Measurements from ENCODE around the gene IQGAP2.

Gene IQGAP2

DNA sequence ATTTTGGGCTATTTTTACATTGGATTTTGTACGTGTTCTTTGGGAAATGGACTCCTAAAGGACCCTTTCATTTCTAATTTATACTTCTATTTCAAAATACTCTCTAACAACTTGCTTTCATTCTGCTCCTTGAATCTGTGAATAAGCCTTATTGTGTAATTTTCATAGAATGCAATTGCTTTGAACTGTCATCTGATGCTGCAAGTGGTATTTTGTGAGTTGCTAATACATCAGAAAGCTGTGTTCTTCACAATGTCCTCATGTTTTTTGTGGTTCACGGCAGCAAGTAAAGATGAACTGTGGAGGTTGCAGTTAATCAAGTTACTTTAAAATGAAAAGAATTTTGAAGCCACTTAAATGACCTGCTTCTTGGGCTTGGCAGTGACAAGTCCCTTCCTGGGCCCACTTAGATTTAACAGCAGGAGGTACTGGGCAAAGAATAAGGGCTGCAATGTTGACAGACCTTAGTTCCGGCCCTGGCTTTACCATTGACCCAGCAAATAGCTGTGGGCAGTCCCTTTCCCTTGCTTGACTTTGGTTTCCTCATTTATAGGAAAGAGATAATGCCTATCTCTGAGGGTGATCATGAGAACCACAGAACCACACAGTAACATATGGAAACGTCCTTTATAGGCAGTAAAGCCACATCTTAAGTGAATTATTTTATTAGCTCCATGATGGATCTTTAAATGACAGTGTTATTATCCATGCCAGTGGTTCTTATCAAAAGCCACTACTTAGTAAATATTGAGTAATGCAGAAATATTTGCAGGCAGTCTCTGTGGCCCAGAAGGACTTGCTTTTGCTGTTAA lies 54.8 kb downstream of the IQGAP2 start:
- no peak overlapping the region for H3K4me3 ChIP-seq (ENCODE audit: low read depth, low read length)
- in situ Hi-C loops (cut with HindIII; ENCODE audit: low pct_ligation_motif_present, low sequenced_read_pairs), result no loop called here
- H3K27me3 ChIP-seq (replicated peaks), result no peaks in the 10 kb centered on the region
- TF ChIP-seq, protein P1, sequence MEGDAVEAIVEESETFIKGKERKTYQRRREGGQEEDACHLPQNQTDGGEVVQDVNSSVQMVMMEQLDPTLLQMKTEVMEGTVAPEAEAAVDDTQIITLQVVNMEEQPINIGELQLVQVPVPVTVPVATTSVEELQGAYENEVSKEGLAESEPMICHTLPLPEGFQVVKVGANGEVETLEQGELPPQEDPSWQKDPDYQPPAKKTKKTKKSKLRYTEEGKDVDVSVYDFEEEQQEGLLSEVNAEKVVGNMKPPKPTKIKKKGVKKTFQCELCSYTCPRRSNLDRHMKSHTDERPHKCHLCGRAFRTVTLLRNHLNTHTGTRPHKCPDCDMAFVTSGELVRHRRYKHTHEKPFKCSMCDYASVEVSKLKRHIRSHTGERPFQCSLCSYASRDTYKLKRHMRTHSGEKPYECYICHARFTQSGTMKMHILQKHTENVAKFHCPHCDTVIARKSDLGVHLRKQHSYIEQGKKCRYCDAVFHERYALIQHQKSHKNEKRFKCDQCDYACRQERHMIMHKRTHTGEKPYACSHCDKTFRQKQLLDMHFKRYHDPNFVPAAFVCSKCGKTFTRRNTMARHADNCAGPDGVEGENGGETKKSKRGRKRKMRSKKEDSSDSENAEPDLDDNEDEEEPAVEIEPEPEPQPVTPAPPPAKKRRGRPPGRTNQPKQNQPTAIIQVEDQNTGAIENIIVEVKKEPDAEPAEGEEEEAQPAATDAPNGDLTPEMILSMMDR (IDR thresholded peaks at IDR 0.05; ENCODE audit: low read depth, low read length, missing control alignments), result no peak
- H3K36me3 ChIP-seq (replicated peaks), result no peaks in the 10 kb centered on the region
- no peak overlapping the region for H3K27ac ChIP-seq
- no peak for DNase-seq

DNA sequence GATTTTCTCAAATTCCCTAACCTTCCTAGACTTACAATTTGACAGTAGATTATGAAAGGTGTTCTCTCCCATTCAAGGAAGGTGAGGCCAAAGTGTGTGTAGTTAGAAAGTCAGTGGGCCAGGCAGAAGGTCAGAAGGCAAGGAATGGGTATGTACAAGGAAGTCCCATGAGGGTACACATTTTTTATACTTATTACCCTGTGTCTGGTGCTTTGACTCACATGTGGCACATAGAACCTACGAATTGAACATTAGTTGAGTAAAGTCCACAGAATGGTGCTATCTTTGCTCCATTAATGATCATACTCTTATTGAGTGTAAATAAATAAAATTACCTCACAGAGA lies 55.4 kb downstream of the IQGAP2 start:
- in situ Hi-C loops (cut with HindIII; ENCODE audit: low pct_ligation_motif_present, low sequenced_read_pairs), result no loop called here
- TF ChIP-seq, protein P1 (IDR thresholded peaks at IDR 0.05; ENCODE audit: low read depth, low read length, missing control alignments), result no peak
- H3K4me3 ChIP-seq (ENCODE audit: low read depth, low read length), result no peak overlapping the region
- DNase-seq, result no peak
- no peaks in the 10 kb centered on the region for H3K36me3 ChIP-seq (replicated peaks)
- no peaks in the 10 kb centered on the region for H3K27me3 ChIP-seq (replicated peaks)
- no peak overlapping the region for H3K27ac ChIP-seq

DNA sequence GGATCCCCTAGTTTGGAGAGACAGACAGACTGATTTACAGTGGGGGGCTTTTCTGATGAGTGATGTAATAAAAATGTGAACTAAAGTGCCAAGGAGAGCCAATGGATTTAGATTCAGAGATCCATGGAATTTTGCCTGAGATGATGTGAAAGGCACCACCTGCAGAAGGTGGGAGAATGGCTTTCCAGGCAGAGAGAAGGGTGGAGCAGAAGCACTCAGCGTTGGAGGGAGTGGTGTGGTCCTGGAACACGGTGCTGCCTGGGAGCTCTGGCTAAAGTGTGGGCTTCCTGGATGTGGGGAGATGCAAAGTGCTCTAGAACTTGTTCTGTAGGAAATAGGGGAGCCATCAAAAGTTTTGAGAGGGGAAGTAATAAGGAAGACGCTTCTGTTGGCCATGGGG lies 57.0 kb downstream of the IQGAP2 start:
- H3K36me3 ChIP-seq (replicated peaks), result no peaks in the 10 kb centered on the region
- in situ Hi-C loops (cut with HindIII; ENCODE audit: low pct_ligation_motif_present, low sequenced_read_pairs), result no loop called here
- H3K27ac ChIP-seq, result no peak overlapping the region
- no peak for DNase-seq
- H3K4me3 ChIP-seq (ENCODE audit: low read depth, low read length), result no peak overlapping the region
- TF ChIP-seq, protein P1 (IDR thresholded peaks at IDR 0.05; ENCODE audit: low read depth, low read length, missing control alignments), result no peak
- no peaks in the 10 kb centered on the region for H3K27me3 ChIP-seq (replicated peaks)

DNA sequence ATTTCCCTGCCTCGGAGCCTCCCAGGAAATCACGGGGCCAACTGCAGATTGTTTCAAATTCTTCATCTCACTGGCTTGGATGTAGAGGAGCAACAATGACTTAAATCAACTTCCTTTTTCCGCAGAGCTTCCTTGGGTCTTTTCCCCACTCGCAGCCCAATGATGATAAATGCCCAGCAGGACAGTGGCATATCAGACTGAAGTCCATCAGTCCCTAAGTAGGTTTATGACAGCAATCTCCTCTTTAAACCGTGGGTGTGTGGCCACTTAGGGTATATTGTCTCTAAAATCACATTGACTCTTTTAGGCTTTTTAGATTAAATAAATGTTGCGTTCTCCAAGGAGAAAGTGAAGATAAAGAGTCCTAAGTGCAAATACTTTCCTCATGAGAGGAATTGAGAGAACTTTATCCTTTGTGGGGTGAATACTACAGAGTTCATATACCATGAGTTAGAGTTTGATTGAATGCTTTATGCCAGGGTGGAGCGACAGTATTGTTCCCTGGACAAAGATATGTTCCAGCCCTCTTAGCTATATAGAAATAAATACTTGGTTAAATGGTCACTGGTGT lies 59.1 kb downstream of the IQGAP2 start:
- Histone ChIP-seq H3K27me3 (replicated peaks) (no peaks in the 10 kb centered on the region), H3K4me3 (ENCODE audit: low read depth, low read length) (no peak overlapping the region), H3K27ac (no peak overlapping the region), H3K36me3 (replicated peaks) (no peaks in the 10 kb centered on the region)
- no peak for DNase-seq
- in situ Hi-C loops (cut with HindIII; ENCODE audit: low pct_ligation_motif_present, low sequenced_read_pairs), result no loop called here
- TF ChIP-seq, protein P1 (IDR thresholded peaks at IDR 0.05; ENCODE audit: low read depth, low read length, missing control alignments), result no peak

DNA sequence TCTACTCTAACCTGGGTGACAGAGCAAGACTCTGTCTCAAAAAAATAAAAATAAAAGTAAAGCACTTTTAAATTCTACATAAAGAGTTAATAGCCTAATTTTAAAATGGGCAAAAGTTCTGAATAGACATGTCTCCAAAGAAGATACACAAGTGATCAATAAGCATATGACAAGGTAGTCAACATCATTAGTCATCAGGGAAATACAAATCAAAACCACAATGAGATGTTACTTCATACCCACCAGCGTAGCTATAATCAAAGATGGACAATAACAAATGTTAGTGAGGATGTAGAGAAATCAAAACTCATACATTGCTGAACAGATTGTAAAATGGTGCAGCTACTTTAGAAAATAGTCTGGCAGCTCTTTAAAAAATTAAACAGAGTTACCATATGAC lies 64.1 kb downstream of the IQGAP2 start:
- H3K27me3 ChIP-seq (replicated peaks), result no peaks in the 10 kb centered on the region
- in situ Hi-C loops (cut with HindIII; ENCODE audit: low pct_ligation_motif_present, low sequenced_read_pairs), result no loop called here
- no peak overlapping the region for H3K4me3 ChIP-seq (ENCODE audit: low read depth, low read length)
- no peaks in the 10 kb centered on the region for H3K36me3 ChIP-seq (replicated peaks)
- H3K27ac ChIP-seq, result no peak overlapping the region
- no peak for DNase-seq
- TF ChIP-seq, protein P1 (IDR thresholded peaks at IDR 0.05; ENCODE audit: low read depth, low read length, missing control alignments), result no peak

Measured in brain microvascular endothelial cell (primary cell).